Limb (tissue), 2 donors: Measurements from ENCODE around the gene MZT2B.
"Not testable (repeated sequence)": the region's sequence is repeated elsewhere in the genome, so short reads cannot be mapped to it uniquely, and the experiment has no call there.

Experiments
- DNase-seq, 2 donors: peaks; one replicate each; pipeline ENCODE4 v3.0.0-alpha.2; 2016; ENCODE audit errors: extremely low spot score in 2 of 2

MZT2B gene

GRCh38 chr2:130181880-130182682 lies at the start of gene MZT2B:
MZT2B (plus strand) TSS chr2:130182262; CDS start chr2:130182283, 21 bp downstream.
- DNase-seq = peak; percentile 91 to 93

DNA sequence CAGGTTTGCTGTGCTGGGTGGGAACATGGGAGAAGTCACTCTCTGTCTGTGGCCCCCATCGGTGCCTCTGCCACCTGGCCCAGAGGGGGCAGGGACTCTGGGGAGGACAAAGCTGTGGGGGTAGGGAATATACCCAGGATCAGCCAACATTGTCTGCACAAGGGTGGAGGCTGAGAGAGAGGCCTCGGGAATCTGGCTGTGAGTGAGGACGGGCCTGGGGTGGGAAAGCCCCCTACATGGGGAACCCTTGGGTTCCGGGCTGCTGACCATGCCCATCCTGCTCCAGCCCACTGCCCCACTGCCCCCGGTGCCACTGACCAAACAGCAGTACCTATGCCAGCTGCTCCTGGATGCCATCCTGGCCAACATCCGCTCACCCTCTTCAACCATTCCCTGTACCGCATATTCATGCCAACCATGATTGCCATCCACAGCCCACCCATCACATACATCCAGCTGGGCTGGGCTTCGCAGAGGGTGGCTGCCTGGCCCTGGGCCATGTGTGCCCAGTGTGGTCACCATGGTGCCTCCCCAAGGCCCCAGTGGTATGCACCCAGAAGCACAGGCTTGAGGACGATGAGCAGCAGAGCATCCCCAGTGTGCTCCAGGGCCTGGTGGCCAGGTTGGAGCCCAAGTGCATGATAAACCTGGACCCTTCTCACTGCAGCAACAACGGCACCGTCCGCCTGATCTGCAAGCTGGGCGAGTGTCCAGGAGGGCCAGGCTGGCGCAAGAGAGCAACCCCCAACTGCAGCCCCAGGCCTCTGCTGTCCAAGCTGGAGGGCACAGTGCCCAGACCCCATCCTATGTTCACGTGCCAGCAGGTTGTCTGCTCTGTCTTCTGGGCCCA lies 46.1 kb upstream of the MZT2B start:
- DNase-seq = no peak

DNA sequence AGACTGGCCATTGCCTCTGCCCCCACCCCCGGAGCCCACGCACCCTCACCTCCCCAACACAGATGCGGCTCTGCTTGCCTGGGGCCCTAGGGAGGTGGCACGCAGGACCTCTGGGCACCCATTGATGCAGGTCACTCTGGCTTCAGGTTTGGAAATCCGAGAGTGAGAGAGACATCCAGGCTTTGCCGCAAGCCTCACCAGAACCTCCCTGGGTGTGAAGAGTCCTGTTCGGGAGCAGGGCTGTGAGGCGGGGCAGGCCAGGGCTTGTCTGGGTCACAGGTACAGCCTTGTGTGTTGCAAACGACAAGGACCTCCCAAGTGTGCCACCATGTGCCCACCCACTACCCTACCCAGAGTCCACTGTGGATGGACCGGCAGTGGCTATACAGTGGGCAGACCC lies 45.5 kb upstream of the MZT2B start:
- not testable (repeated sequence) for DNase-seq

DNA sequence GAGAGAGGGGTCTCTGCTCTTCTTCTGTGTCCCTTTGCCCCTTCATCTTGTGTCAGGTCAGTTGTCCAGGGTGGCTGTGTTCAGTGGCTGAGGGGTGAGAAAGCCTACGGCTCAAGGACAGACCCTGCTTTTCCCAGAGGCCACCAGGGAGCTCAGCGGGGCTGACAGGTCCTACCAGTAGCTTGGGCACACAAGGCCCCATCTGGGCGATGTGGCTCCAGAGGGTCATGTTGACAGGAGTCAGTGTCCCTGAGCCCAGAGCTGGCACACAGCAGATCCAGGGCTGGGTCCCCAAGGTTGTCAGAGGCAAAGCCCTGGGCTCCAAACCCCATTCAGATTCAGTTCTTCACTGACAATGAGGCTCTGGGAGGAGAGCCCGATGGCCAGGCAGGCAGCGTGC lies 44.9 kb upstream of the MZT2B start:
- not testable (repeated sequence) for DNase-seq

DNA sequence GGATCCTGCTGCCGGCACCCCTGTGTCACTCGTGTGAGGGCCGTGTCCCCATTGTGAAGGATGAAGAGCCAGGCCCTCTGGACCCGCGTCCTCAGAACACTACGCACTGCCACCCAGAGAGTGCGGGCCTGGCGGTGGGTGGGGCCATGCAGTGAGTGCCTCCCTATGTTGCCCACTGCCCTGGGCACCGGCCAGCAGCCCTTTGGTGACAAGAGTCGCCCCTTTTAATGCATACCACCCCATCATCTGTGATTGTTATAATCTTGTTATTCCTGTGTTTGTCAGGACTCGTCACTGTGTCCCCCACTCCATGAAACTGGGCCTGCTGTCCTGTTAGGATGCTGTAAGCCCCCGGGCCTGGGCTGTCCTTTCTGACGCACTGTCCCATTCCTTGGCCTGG lies 43.7 kb upstream of the MZT2B start:
- DNase-seq = not testable (repeated sequence)

DNA sequence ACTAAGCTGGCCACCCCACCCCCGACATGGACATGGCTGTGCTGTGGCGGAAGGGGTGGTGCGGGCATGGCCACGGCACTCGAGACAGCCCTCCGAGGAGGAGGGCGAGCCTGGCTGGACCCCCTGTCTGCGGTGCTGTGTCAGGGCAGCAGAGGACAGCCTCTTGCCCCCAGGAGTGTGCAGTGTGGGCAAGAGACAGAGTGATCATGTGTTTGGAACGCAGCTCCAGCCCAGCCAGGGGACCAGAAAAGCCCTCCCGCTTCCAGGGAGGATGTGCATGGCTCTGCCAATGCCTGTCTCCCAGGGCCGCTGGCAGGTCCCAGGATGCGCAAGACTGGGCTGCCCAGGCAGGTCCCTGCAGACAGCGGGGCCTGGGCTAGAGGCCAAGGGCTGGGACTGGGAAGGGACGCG lies 43.2 kb upstream of the MZT2B start:
- DNase-seq = not testable (repeated sequence)

- not testable (repeated sequence) for DNase-seq
These were observed 42.5 kb upstream of the MZT2B start for GRCh38 chr2:130139331-130140280.

- DNase-seq = not testable (repeated sequence)
These were observed 41.5 kb upstream of the MZT2B start for GRCh38 chr2:130140516-130140915.

DNA sequence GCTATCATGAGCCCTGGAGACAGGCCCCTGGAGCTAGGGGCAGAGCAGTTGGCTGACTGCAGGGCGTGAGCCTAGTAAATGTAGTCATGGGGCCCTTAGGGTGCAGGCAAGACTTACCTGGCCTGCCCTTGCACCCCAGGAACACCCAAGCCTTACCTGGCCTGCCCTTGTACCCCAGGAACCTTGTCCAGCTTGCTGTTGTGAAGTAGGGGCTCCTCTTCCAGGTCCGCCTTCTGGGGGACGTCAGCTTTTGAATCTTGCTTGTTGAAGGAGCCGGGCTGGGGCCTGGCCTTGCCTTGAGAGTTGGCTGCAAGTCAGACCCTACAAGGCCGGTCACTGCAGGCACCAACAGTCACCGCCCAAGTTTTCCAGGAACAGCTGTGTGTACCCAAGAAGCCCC lies 41.1 kb upstream of the MZT2B start:
- DNase-seq = not testable (repeated sequence)

DNA sequence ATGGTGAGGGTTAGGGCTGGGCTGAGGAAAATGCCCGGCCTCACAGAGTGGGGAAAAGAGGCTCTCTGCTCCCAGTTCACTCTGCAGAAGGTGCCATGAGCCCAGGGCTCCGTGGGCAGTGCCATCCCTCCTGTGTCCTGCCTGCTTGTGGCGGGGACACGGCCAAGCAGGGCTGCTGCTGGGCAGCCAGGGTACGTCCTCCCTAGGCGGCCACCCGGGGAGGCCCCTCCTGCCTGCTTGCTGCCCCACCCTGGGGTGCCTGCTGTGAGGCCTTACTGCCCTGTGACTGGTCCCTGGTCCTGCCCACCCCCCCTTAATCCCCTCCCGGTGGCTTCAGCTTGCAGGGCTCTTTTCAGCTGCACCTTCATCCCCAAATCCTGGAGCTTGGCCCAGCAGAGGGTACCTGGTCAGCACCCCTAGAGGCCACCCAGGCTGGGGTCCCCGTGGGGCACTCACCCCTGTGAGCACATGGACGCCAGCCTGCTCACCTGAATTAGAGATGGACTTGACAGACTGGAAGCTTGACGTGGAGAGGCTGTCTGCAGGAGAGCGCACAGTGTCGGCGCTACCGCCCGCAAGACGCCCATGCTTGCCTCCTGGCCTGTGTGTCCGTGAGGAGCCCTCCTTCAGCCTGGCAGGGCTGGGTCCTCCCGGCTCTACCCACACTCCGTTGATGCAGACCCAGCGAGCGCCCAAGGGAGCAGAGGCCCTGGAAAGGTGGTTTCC lies 40.3 kb upstream of the MZT2B start:
- peak in 1 of 2 donors; percentile 4 for DNase-seq

DNA sequence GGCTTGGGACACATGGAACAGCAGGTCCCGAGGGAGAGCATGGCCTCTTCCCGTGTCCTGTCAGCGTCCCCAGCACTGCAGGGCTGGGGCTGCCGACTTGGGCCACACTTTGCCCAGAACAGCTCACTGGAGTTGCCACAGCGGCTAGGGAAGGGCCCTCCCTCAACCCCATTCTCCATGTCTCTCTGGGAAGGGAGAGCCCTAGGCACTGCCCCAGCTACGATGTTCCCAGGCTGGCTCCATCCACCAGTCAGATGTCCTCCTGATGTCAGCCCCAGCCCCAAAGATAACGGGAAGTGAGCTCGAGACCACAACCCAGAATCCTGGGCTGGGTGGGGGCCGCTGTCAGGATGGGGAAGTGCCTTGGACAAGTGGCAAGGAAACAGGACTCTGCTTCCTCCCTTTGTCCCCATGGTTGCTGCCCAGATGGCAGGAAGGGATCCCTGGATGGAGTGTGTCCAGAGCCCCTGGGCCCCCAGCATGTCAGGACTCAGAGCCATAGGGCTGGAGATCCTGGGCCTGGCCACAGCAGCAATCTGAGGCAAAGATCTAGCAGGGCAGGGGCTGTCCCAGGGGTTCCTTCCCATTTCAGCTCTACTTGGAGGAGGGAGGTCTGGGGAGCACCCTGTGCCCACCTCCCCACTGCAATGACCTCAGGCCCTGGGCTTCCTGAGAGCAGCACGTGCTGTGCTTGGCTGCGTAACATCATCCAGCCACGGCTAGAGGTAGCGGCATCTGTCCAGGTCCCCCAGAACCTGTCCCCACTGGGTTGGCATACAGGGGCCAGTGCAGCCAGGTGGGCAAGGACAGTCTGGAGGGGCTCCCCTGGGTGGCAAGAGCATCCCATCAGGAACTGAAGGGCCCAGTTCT lies 39.4 kb upstream of the MZT2B start:
- not testable (repeated sequence) for DNase-seq

GRCh38 chr2:130143266-130144039 lies 38.6 kb upstream of the MZT2B start:
- DNase-seq = not testable (repeated sequence)

- peak in 1 of 2 donors; percentile 47 for DNase-seq
These were observed 37.1 kb upstream of the MZT2B start, which contains the start of gene CCDC74B for GRCh38 chr2:130145006-130145414. CCDC74B (minus strand) TSS chr2:130145112; CDS start chr2:130144996, 116 bp downstream.

DNA sequence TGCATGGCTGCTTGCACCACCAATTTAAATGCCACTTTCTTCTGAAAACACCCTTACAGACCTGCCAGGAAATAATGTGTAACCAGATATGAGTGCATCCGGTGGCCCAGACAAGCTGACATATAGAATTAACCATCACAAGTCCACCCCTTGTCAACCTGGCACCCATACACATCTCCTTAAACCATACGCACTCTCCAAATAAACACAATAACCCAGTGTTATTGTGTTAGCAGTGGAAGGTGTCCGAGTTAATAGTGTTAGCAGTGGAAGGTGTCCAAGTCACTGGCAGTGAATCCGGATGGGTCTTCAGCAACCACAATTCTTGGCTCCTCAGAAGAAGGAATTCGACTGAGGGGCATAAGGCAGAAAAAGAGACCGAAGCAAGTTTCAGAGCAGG lies 33.5 kb upstream of the MZT2B start:
- not testable (repeated sequence) for DNase-seq

- no peak for DNase-seq
These were observed 31.6 kb upstream of the MZT2B start for GRCh38 chr2:130150181-130151144.

DNA sequence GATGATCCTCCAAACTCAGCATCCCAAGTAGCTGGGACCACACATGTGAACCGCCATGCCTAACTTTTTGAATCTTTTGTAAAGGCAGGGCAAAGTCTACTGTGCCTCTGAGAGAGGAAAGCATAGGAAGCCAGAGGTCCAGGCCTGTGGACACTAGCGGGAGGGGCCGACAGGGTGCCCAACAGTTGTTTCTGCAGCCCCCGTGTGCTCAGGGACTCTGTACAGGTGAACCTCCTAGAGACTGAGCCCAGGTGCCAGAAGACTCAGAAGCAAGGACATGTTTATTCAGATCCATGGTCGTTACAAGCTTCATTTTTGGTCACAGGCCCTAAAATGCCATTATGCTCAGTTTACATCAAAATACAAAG lies 30.9 kb upstream of the MZT2B start:
- not testable (repeated sequence) for DNase-seq

DNA sequence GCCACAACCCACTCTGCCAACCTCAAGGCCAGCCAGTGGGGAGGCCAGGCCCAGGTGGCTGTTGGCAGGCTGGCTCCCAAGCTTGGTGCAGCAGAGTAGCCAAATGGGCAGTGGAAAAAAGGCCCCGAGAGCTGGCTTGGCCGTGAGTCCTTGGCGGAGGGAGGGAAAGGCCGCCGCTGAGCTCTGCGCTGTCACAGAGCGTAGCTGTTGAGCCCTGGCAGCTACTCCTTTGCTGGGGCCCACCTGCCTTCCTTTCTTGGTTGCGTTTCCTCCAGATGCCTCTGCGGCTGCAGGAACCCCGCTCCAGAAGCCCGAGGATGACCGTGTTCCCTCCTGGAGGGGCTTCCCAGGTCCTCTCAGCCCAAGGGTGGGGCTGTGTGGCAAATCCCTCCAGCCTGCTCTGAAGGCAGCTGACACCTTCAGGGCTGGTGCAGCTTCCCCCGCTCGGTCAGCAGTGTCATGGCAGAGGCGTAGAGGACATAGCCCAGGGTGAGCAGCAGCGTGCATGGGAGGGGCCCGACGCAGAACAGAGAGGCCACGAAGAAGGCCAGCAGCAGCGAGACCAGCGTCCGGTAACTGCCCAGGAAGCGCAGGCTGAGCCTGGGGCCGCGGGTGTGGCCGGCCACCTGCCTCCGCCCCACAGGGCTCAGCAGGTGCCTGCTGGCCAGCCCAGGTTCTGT lies 29.8 kb upstream of the MZT2B start:
- DNase-seq = not testable (repeated sequence)
